Sigmoid colon (tissue), 7 donors: ENCODE results near the gene KAZN. TPM values are rescaled to one million over a fixed set of nuclear protein-coding genes. Genes with fewer than 3 reads are reported as not detected.

ENCODE experiments used
- DNase-seq: peaks from one replicate; pipeline ENCODE4 v3.0.0-alpha.2; 2019
- H3K27ac ChIP-seq, 4 donors: fragments of 200-600 bp; sonication (generic); one replicate each; pipeline ENCODE4 v1.5.1; 2016 to 2019; ENCODE audit warnings: mild to moderate bottlenecking in 1 of 4
- H3K27me3 ChIP-seq, 3 donors: fragments of 200-600 bp; sonication (generic); one replicate each; pipeline ENCODE4 v1.5.1; 2019; ENCODE audit warnings: mild to moderate bottlenecking in 1 of 3
- H3K36me3 ChIP-seq, 4 donors: fragments of 200-600 bp; sonication (generic); one replicate each; pipeline ENCODE4 v1.5.1; 2016 to 2019
- H3K4me1 ChIP-seq, 4 donors: fragments of 200-600 bp; sonication (generic); one replicate each; pipeline ENCODE4 v1.5.1; 2017 to 2019
- H3K4me3 ChIP-seq, 4 donors: fragments of 200-600 bp; sonication (generic); one replicate each; pipeline ENCODE4 v1.5.1; 2017 to 2019; ENCODE audit warnings: mild to moderate bottlenecking in 2 of 4, moderate library complexity in 1 of 4
- H3K9me3 ChIP-seq, 4 donors: fragments of 200-600 bp in 3 of 4; sonication (generic) in 3 of 4; one replicate each; pipeline versions ENCODE4 v1.5.1 to v1.6.1; 2013 to 2019
- CTCF ChIP-seq, 4 experiments: fragments of 450-650 bp in 3 of 4; fragments of 200-600 bp in 1 of 4; IDR thresholded peaks; one replicate each; pipeline ENCODE4 v1.5.1; 2016 to 2019; ENCODE audit warnings: antibody characterized with exemption in 4 of 4, mild to moderate bottlenecking in 3 of 4, moderate library complexity in 2 of 4
- EP300 ChIP-seq, 4 donors: sonication (generic); formaldehyde crosslinking; IDR thresholded peaks; one replicate each; pipeline ENCODE4 v1.6.1; 2017; ENCODE audit warnings: antibody characterized with exemption in 4 of 4
- POLR2A ChIP-seq, 2 donors: fragments of 450-650 bp; IDR thresholded peaks; one replicate each; pipeline ENCODE4 v1.6.1; 2016; ENCODE audit warnings: antibody characterized with exemption in 2 of 2, mild to moderate bottlenecking in 2 of 2, moderate library complexity in 2 of 2
- POLR2AphosphoS5 ChIP-seq, 4 donors: sonication (generic); formaldehyde crosslinking; IDR thresholded peaks; one replicate each; pipeline ENCODE4 v1.6.1; 2017; ENCODE audit warnings: antibody characterized with exemption in 4 of 4
- WGBS, 2 donors: extraction: QIAGEN DNeasy Blood & Tissue Kit; methylation state at CpG; one replicate each; pipeline ENCODE4 v1.1.7; 2013; 5-methylcytosine and 5-hydroxymethylcytosine counted together
- intact Hi-C: fragments of 100-400 bp; cut with DNase I; formaldehyde crosslinking; loops from one replicate; pipeline ENCODE4 v1.15.1; 2023
- polyA plus RNA-seq, 3 donors: library from polyadenylated mRNA; stranded (reverse); fragments of 200-250 nt; gene quantifications; one replicate each; pipeline ENCODE4 v1.2.3, GENCODE V29; 2013
- total RNA-seq, 4 donors: library from RNA; depleted of rRNA; stranded (reverse); fragments of >200 nt; gene quantifications; one replicate each; pipeline ENCODE4 v1.1.0, GENCODE V29; 2016
- donor health status: healthy with polysubstance abuse.
- donor health status: Bipolar disorder and iron deficiency.
- donor health status: healthy.

The KAZN gene
- total and polyA plus RNA-seq, 7 donors = 2.5 to 11.4 (median 5.6) TPM

GRCh38 chr1:14873677-14874076 lies 275.2 kb downstream of the KAZN start:
- H3K4me3 ChIP-seq = no peak overlapping the region
- intact Hi-C loops = no loop called here
- H3K27me3 ChIP-seq = no peaks in the 10 kb centered on the region
- no peaks in the 10 kb centered on the region for H3K9me3 ChIP-seq
- H3K36me3 ChIP-seq = no peaks in the 10 kb centered on the region
- no peak for DNase-seq
- no peak overlapping the region for H3K27ac ChIP-seq
- TF ChIP-seq POLR2A (IDR thresholded peaks at IDR 0.05) (no peak), POLR2AphosphoS5 (IDR thresholded peaks at IDR 0.05) (no peak), CTCF (IDR thresholded peaks at IDR 0.05) (no peak), EP300 (IDR thresholded peaks at IDR 0.05) (no peak)
- no peaks in the 10 kb centered on the region for H3K4me1 ChIP-seq
- 54 to 82% methylated on average over 4 of the region's 4 CpGs for WGBS, 2 donors

- intact Hi-C loops = no loop called here
- Histone ChIP-seq H3K27ac (no peak overlapping the region), H3K27me3 (no peaks in the 10 kb centered on the region), H3K9me3 (no peaks in the 10 kb centered on the region), H3K4me1 (no peaks in the 10 kb centered on the region), H3K36me3 (no peaks in the 10 kb centered on the region), H3K4me3 (no peak overlapping the region)
- TF ChIP-seq CTCF (IDR thresholded peaks at IDR 0.05) (no peak), POLR2AphosphoS5 (IDR thresholded peaks at IDR 0.05) (no peak), EP300 (IDR thresholded peaks at IDR 0.05) (no peak), POLR2A (IDR thresholded peaks at IDR 0.05) (no peak)
- 18 to 46% methylated on average over 11 of the region's 11 CpGs for WGBS, 2 donors
- no peak for DNase-seq
These were observed 277.3 kb downstream of the KAZN start for GRCh38 chr1:14875524-14876509.

- Histone ChIP-seq H3K36me3 (no peaks in the 10 kb centered on the region), H3K9me3 (no peaks in the 10 kb centered on the region), H3K4me1 (no peaks in the 10 kb centered on the region), H3K27ac (no peak overlapping the region), H3K4me3 (no peak overlapping the region), H3K27me3 (no peaks in the 10 kb centered on the region)
- DNase-seq = no peak
- no peak for TF ChIP-seq POLR2A (IDR thresholded peaks at IDR 0.05)
- no peak for TF ChIP-seq CTCF (IDR thresholded peaks at IDR 0.05)
- no peak for TF ChIP-seq POLR2AphosphoS5 (IDR thresholded peaks at IDR 0.05)
- no peak for TF ChIP-seq EP300 (IDR thresholded peaks at IDR 0.05)
- 98% methylated on average over 1 of the region's 1 CpG for WGBS, 2 donors
- intact Hi-C loops = no loop called here
These were observed 278.3 kb downstream of the KAZN start for GRCh38 chr1:14876747-14877146.

GRCh38 chr1:14877224-14877623 lies 278.7 kb downstream of the KAZN start:
- no peaks in the 10 kb centered on the region for H3K9me3 ChIP-seq
- H3K4me1 ChIP-seq = no peaks in the 10 kb centered on the region
- no peak overlapping the region for H3K27ac ChIP-seq
- H3K4me3 ChIP-seq = no peak overlapping the region
- H3K36me3 ChIP-seq = no peaks in the 10 kb centered on the region
- TF ChIP-seq EP300 (IDR thresholded peaks at IDR 0.05) = no peak
- no peak for TF ChIP-seq POLR2AphosphoS5 (IDR thresholded peaks at IDR 0.05)
- no peak for TF ChIP-seq POLR2A (IDR thresholded peaks at IDR 0.05)
- no peak for TF ChIP-seq CTCF (IDR thresholded peaks at IDR 0.05)
- WGBS, 2 donors = 96 to 98% methylated on average over 3 of the region's 3 CpGs
- intact Hi-C loops = no loop called here
- DNase-seq = no peak
- no peaks in the 10 kb centered on the region for H3K27me3 ChIP-seq
